CD14-positive monocyte (primary cell): ENCODE measurements around the gene MAX. TPM values are rescaled to one million over a fixed set of nuclear protein-coding genes. Genes with fewer than 3 reads are reported as not detected.

ENCODE experiments used
- DNase-seq, 3 donors: peaks; one replicate each; pipeline ENCODE4 v3.0.0-alpha.2; 2011 to 2022
- H2AFZ ChIP-seq: 2 replicates; pipeline ENCODE4 v1.6.0; 2012; ENCODE audit warnings: mild to moderate bottlenecking, low read depth, low read length, inconsistent platforms; ENCODE audit not compliant: insufficient read depth, poor library complexity, severe bottlenecking
- H3K27ac ChIP-seq, 2 donors: 1 replicate in 1 of 2; 2 replicates in 1 of 2; pipeline ENCODE4 v1.5.1; 2012 to 2013; ENCODE audit warnings: low read length in 2 of 2, control low read depth in 1 of 2, inconsistent platforms in 1 of 2, low read depth in 1 of 2, mild to moderate bottlenecking in 1 of 2
- H3K27me3 ChIP-seq, 2 donors: one replicate each; pipeline versions ENCODE4 v1.6.0 to v1.6.1; 2011 to 2013; ENCODE audit warnings: low read length in 2 of 2; ENCODE audit not compliant: control insufficient read depth in 2 of 2, insufficient read depth in 2 of 2
- H3K36me3 ChIP-seq, 2 donors: replicated peaks in 1 of 2; 1 replicate in 1 of 2; 2 replicates in 1 of 2; pipeline versions ENCODE4 v1.5.1 to v1.6.1; 2012 to 2013; ENCODE audit warnings: low read length in 2 of 2, control low read depth in 1 of 2, inconsistent platforms in 1 of 2, mild to moderate bottlenecking in 1 of 2; ENCODE audit not compliant: insufficient read depth in 2 of 2, control insufficient read depth in 1 of 2
- H3K4me1 ChIP-seq, 2 donors: 1 replicate in 1 of 2; 2 replicates in 1 of 2; pipeline versions ENCODE4 v1.5.1 to v1.6.1; 2012 to 2013; ENCODE audit warnings: low read length in 2 of 2, control low read depth in 1 of 2, inconsistent platforms in 1 of 2, mild to moderate bottlenecking in 1 of 2, moderate library complexity in 1 of 2; ENCODE audit not compliant: insufficient read depth in 2 of 2, control insufficient read depth in 1 of 2
- H3K4me2 ChIP-seq: replicated peaks from 2 replicates; pipeline ENCODE3; 2012; ENCODE audit warnings: low read length, moderate library complexity, mild to moderate bottlenecking; ENCODE audit not compliant: poor library complexity, severe bottlenecking; ENCODE audit errors: extremely low read depth
- H3K4me3 ChIP-seq, 3 experiments: fragments of 200-600 bp in 1 of 3; sonication (generic) in 1 of 3; replicated peaks in 1 of 3; 1 replicate in 2 of 3; 2 replicates in 1 of 3; pipeline ENCODE4 v1.5.1; 2011 to 2013; ENCODE audit warnings: low read length in 3 of 3, mild to moderate bottlenecking in 3 of 3, control low read depth in 2 of 3, low read depth in 2 of 3, inconsistent platforms in 1 of 3, moderate library complexity in 1 of 3
- H3K79me2 ChIP-seq: 2 replicates; pipeline ENCODE4 v1.6.0; 2012; ENCODE audit warnings: mild to moderate bottlenecking, control low read depth, inconsistent platforms, low read length, moderate library complexity; ENCODE audit not compliant: insufficient read depth
- H3K9ac ChIP-seq: 2 replicates; pipeline ENCODE4 v1.6.0; 2017; ENCODE audit warnings: low read length, mild to moderate bottlenecking; ENCODE audit not compliant: insufficient read depth, poor library complexity, severe bottlenecking
- H3K9me3 ChIP-seq, 2 donors: replicated peaks in 1 of 2; 1 replicate in 1 of 2; 2 replicates in 1 of 2; pipeline versions ENCODE4 v1.5.1 to v1.6.1; 2012 to 2013; ENCODE audit warnings: low read length in 2 of 2, control low read depth in 1 of 2; ENCODE audit not compliant: control insufficient read depth in 1 of 2, insufficient read depth in 1 of 2
- H4K20me1 ChIP-seq: 2 replicates; pipeline ENCODE4 v1.6.0; 2012; ENCODE audit warnings: mild to moderate bottlenecking, low read length, control low read depth, moderate library complexity; ENCODE audit not compliant: insufficient read depth
- H3K27ac Mint-ChIP-seq, 7 donors: one replicate each; pipeline ENCODE4 v1.8.0; 2020; ENCODE audit warnings: mild to moderate bottlenecking in 7 of 7, mixed read lengths in 7 of 7, moderate library complexity in 6 of 7, inconsistent platforms in 2 of 7
- H3K27me3 Mint-ChIP-seq, 3 donors: one replicate each; pipeline ENCODE4 v1.8.0; 2021 to 2022; ENCODE audit warnings: low read depth in 3 of 3, mild to moderate bottlenecking in 3 of 3, mixed read lengths in 3 of 3, moderate library complexity in 3 of 3, inconsistent platforms in 1 of 3
- H3K36me3 Mint-ChIP-seq, 2 donors: one replicate each; pipeline ENCODE4 v1.8.0; 2020; ENCODE audit warnings: mixed read lengths in 2 of 2, inconsistent platforms in 1 of 2, mild to moderate bottlenecking in 1 of 2
- H3K4me1 Mint-ChIP-seq: one replicate; pipeline ENCODE4 v1.8.0; 2020; ENCODE audit warnings: mild to moderate bottlenecking, mixed read lengths
- H3K4me3 Mint-ChIP-seq, 2 donors: one replicate each; pipeline ENCODE4 v1.8.0; 2020; ENCODE audit warnings: mild to moderate bottlenecking in 2 of 2, mixed read lengths in 2 of 2, moderate library complexity in 1 of 2
- H3K9me3 Mint-ChIP-seq, 7 donors: one replicate each; pipeline ENCODE4 v1.8.0; 2020 to 2022; ENCODE audit warnings: mixed read lengths in 7 of 7, mild to moderate bottlenecking in 6 of 7, moderate library complexity in 6 of 7, inconsistent platforms in 2 of 7
- WGBS: methylation state at CpG from one replicate; pipeline ENCODE4 v1.1.5; 2013; ENCODE audit warnings: missing lambda C conversion rate; ENCODE audit not compliant: insufficient coverage; 5-methylcytosine and 5-hydroxymethylcytosine counted together
- intact Hi-C, 2 donors: fragments of 100-400 bp; cut with micrococcal nuclease; formaldehyde crosslinking; loops; one replicate each; pipeline versions ENCODE4 v1.15.0 to v1.15.1; 2023
- polyA plus RNA-seq, 3 donors: library from polyadenylated mRNA; depleted of rRNA in 1 of 3; unstranded in 2 of 3; stranded (reverse) in 1 of 3; fragments of 300-500 nt in 2 of 3; fragments of >200 nt in 1 of 3; fragmentation: Illumina TruSeq in 2 of 3; gene quantifications; 1 replicate in 2 of 3; 2 replicates in 1 of 3; pipeline ENCODE4 v1.2.3, GENCODE V29; 2012 to 2021
- TF ChIP-seq, protein P1 (sequence below): fragments of 200-600 bp; IDR thresholded peaks from one replicate; pipeline ENCODE4 v1.8.0; 2022; ENCODE audit warnings: antibody characterized with exemption, mild to moderate bottlenecking

Gene MAX
- polyA plus RNA-seq, 3 donors: 78.2 to 87.0 (median 81.5) TPM

DNA sequence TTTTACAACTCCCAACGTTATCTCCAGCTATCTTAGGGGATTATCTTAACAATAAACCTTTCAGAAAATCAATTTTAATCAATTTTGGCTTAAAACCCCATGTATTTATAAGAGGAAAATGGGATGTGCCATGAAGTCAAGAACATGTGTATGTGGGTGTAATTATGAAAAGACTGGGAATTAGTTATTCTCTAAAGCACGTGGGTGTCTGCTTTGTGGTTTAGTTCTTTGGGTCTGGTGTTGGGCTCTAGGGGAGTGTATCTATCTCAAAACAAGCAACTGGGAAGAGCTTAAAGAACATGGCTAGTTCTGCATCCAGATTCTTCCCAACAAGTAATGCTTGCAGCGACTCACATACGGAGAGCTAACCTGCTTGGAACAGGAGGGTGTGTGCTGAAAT, 40.1 kb upstream of the MAX start:
- Histone ChIP-seq H3K4me3 (no peak overlapping the region), H3K79me2 (no peaks in the 10 kb centered on the region), H3K4me1 (no peaks in the 10 kb centered on the region), H4K20me1 (no peaks in the 10 kb centered on the region), H3K36me3 (no peaks in the 10 kb centered on the region), H3K27me3 (no peaks in the 10 kb centered on the region), H3K9me3 (no peaks in the 10 kb centered on the region), H3K4me2 (no peak overlapping the region), H3K9ac (no peak overlapping the region), H3K27ac (no peak overlapping the region), H2AFZ (no peak overlapping the region)
- Mint-ChIP-seq H3K9me3 (peaks cover 0 to 1% (median 0%) of the 10 kb centered on the region in 7 donors), H3K4me1 (no peaks in the 10 kb centered on the region), H3K4me3 (no peak overlapping the region), H3K27me3 (peaks cover 0 to 13% (median 3%) of the 10 kb centered on the region in 3 donors), H3K36me3 (no peaks in the 10 kb centered on the region), H3K27ac (peak overlapping the region in 1 of 7 donors; percentile 57)
- no CpG with 5 or more reads among the region's 4 CpGs for WGBS
- DNase-seq: no peak
- TF ChIP-seq, protein P1, sequence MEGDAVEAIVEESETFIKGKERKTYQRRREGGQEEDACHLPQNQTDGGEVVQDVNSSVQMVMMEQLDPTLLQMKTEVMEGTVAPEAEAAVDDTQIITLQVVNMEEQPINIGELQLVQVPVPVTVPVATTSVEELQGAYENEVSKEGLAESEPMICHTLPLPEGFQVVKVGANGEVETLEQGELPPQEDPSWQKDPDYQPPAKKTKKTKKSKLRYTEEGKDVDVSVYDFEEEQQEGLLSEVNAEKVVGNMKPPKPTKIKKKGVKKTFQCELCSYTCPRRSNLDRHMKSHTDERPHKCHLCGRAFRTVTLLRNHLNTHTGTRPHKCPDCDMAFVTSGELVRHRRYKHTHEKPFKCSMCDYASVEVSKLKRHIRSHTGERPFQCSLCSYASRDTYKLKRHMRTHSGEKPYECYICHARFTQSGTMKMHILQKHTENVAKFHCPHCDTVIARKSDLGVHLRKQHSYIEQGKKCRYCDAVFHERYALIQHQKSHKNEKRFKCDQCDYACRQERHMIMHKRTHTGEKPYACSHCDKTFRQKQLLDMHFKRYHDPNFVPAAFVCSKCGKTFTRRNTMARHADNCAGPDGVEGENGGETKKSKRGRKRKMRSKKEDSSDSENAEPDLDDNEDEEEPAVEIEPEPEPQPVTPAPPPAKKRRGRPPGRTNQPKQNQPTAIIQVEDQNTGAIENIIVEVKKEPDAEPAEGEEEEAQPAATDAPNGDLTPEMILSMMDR: no peak
- intact Hi-C loops: no loop called here

DNA sequence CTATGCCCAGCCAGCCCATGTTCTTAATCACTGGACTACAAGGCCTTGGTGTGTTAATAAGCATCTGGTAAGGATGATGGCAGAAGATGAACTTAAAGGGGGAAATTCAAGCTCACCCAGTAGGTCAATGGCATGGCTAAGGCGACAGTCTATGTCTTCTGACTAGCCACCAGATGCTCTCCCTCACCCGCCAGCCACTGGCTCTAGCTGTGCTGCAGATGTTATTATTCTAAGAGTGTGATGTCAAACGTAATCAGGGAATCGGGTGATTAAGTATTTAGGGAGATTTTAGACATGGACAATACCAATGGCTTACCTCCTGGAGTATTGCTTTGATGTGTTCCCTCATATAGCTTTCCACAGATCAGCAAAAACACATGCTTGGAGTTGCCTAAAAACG, 39.2 kb upstream of the MAX start:
- H3K27ac ChIP-seq: no peak overlapping the region
- H3K27me3 Mint-ChIP-seq: peaks cover under 1 to 12% (median 5%) of the 10 kb centered on the region in 3 donors
- no peaks in the 10 kb centered on the region for H3K9me3 ChIP-seq
- H3K27me3 ChIP-seq: no peaks in the 10 kb centered on the region
- no peak overlapping the region for H3K4me3 Mint-ChIP-seq
- no peaks in the 10 kb centered on the region for H3K79me2 ChIP-seq
- H3K27ac Mint-ChIP-seq: no peak overlapping the region
- H3K9me3 Mint-ChIP-seq: peaks cover 0 to 1% (median 0%) of the 10 kb centered on the region in 7 donors
- no peak overlapping the region for H3K9ac ChIP-seq
- H3K4me3 ChIP-seq: no peak overlapping the region
- intact Hi-C loops: no loop called here
- H3K4me2 ChIP-seq: no peak overlapping the region
- H2AFZ ChIP-seq: no peak overlapping the region
- H3K4me1 ChIP-seq: no peaks in the 10 kb centered on the region
- no peak for DNase-seq
- H3K36me3 ChIP-seq: no peaks in the 10 kb centered on the region
- H3K36me3 Mint-ChIP-seq: no peaks in the 10 kb centered on the region
- H4K20me1 ChIP-seq: no peaks in the 10 kb centered on the region
- 100% methylated on average over 1 of the region's 5 CpGs for WGBS
- no peaks in the 10 kb centered on the region for H3K4me1 Mint-ChIP-seq
- TF ChIP-seq, protein P1: no peak
